Thyroid gland (tissue), 4 donors: ENCODE data around the gene NBL1.

Source experiments
- POLR2A ChIP-seq, 2 donors: fragments of 450-650 bp; IDR thresholded peaks; one replicate each; pipeline ENCODE4 v1.6.1; 2017; ENCODE audit warnings: antibody characterized with exemption in 2 of 2, mild to moderate bottlenecking in 2 of 2, moderate library complexity in 1 of 2
- TF ChIP-seq, protein P1 (sequence below), 6 experiments: fragments of 200-600 bp in 3 of 6; fragments of 450-650 bp in 3 of 6; sonication (generic) in 3 of 6; IDR thresholded peaks; one replicate each; pipeline ENCODE4 v1.5.1; 2016 to 2019; ENCODE audit warnings: antibody characterized with exemption in 6 of 6, mild to moderate bottlenecking in 2 of 6, inconsistent platforms in 1 of 6, moderate library complexity in 1 of 6

DNA sequence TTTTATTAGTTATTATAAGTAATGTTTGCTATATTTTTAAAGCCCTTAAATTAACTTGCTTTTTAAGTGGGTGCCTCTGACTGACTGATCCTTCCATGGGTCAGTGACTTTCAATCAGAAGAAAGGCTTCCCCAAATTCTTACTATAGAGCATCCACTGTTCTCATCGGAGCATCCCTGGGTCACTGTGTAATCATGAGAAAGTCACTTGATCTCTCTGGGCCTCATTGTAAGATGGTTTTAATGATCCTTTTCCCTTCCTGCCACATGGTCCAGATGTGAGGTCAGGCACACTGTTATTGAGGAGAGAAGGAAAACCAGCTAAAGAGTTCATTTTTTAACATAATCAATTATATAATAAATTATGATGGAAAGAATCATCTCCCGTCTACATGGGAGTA, 11.0 kb upstream of the NBL1 start:
- TF ChIP-seq, protein P1, sequence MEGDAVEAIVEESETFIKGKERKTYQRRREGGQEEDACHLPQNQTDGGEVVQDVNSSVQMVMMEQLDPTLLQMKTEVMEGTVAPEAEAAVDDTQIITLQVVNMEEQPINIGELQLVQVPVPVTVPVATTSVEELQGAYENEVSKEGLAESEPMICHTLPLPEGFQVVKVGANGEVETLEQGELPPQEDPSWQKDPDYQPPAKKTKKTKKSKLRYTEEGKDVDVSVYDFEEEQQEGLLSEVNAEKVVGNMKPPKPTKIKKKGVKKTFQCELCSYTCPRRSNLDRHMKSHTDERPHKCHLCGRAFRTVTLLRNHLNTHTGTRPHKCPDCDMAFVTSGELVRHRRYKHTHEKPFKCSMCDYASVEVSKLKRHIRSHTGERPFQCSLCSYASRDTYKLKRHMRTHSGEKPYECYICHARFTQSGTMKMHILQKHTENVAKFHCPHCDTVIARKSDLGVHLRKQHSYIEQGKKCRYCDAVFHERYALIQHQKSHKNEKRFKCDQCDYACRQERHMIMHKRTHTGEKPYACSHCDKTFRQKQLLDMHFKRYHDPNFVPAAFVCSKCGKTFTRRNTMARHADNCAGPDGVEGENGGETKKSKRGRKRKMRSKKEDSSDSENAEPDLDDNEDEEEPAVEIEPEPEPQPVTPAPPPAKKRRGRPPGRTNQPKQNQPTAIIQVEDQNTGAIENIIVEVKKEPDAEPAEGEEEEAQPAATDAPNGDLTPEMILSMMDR (IDR thresholded peaks at IDR 0.05): no peak
- TF ChIP-seq POLR2A (IDR thresholded peaks at IDR 0.05): no peak
